Tibial nerve (tissue), 3 donors: ENCODE measurements around the gene MFSD11.

Source experiments
- CTCF ChIP-seq, 5 experiments: fragments of 200-600 bp in 3 of 5; fragments of 450-650 bp in 2 of 5; sonication (generic) in 3 of 5; IDR thresholded peaks; one replicate each; pipeline ENCODE4 v1.5.1; 2016 to 2019; ENCODE audit warnings: antibody characterized with exemption in 5 of 5, mild to moderate bottlenecking in 3 of 5, moderate library complexity in 2 of 5
- POLR2A ChIP-seq, 2 donors: fragments of 450-650 bp; IDR thresholded peaks; one replicate each; pipeline ENCODE4 v1.6.1; 2017; ENCODE audit warnings: antibody characterized with exemption in 2 of 2, mild to moderate bottlenecking in 2 of 2, moderate library complexity in 2 of 2

- TF ChIP-seq CTCF (IDR thresholded peaks at IDR 0.05): no peak
- no peak for TF ChIP-seq POLR2A (IDR thresholded peaks at IDR 0.05)
These were observed 75.0 kb downstream of the MFSD11 start for GRCh38 chr17:76812968-76813367.
